GM13977 (cell line): ENCODE data around the gene RIC1.
A peak's percentile ranks its signal among the peaks of the same experiment; 100 is the strongest.
"Not testable (repeated sequence)": the region's sequence is repeated elsewhere in the genome, so short reads cannot be mapped to it uniquely, and the experiment has no call there.

ENCODE experiments used
- DNase-seq: peaks from one replicate; pipeline ENCODE4 v3.0.0; 2012; ENCODE audit warnings: low spot score
- CTCF ChIP-seq: IDR thresholded peaks from 2 replicates; pipeline ENCODE4 v1.5.1; 2012; ENCODE audit warnings: mild to moderate bottlenecking, control low read depth; ENCODE audit not compliant: insufficient read depth; ENCODE audit errors: extremely low read depth, missing control alignments
- in situ Hi-C: fragments of 300-500 bp; cut with MboI; formaldehyde crosslinking; loops from one replicate; pipeline ENCODE4 v1.12.0; 2022; ENCODE audit warnings: low sequenced_read_pairs, low pct_unique_long_range_greater_than_20kb, mixed read lengths, inconsistent platforms; ENCODE audit not compliant: unreplicated experiment

The RIC1 gene

DNA sequence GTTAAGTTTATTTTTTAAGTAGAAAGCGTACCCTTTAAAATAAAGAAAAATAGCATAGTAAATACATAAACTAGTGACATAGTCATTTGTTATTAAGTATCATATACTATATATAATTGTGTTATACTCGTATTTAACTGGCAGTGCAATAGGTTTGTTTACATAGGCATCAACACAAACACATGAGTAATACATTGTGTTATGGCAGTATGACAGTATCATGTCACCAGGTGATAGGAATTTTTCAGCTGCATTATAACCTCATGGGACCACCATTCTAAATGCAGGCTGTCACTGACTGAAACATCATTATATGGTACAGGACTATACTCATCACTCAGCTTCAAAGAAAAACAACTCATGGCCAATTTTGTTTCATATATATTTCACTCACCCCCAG lies 8.4 kb upstream of the RIC1 start:
- DNase-seq = no peak
- TF ChIP-seq CTCF = no peak
- in situ Hi-C loops = no loop called here

DNA sequence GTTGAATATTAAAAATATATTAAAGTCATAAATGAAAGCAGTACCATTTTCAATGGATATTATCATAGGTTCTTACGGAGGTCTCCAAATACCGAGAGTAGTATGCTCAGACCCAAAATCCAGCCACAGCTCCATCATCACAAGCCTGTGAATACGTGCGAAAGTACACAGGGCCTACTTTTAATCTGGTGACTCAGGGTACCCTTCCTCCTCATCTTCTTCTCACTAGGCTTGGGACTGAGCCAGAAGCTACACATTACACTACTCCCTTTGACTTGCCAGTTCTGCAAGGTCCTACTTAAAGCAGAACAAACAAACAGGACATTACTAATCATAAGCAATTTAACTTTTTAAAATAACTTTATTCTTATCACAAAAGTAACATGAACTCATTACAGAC lies 7.6 kb upstream of the RIC1 start:
- TF ChIP-seq CTCF = no peak
- in situ Hi-C loops = no loop called here
- DNase-seq = no peak

GRCh38 chr9:5622016-5622415 lies 6.9 kb upstream of the RIC1 start:
- in situ Hi-C loops = no loop called here
- DNase-seq = no peak
- TF ChIP-seq CTCF = no peak

- in situ Hi-C loops = no loop called here
- peak; percentile 14 for DNase-seq
- TF ChIP-seq CTCF = no peak
These were observed 4.3 kb upstream of the RIC1 start for GRCh38 chr9:5624655-5625054.

- in situ Hi-C loops = no loop called here
- DNase-seq = peak; percentile 80
- TF ChIP-seq CTCF = no peak
These were observed 1.9 kb upstream of the RIC1 start for GRCh38 chr9:5626727-5627634.

GRCh38 chr9:5627686-5628085 lies 1.2 kb upstream of the RIC1 start:
- in situ Hi-C loops, DNase-seq: not testable (repeated sequence)

DNA sequence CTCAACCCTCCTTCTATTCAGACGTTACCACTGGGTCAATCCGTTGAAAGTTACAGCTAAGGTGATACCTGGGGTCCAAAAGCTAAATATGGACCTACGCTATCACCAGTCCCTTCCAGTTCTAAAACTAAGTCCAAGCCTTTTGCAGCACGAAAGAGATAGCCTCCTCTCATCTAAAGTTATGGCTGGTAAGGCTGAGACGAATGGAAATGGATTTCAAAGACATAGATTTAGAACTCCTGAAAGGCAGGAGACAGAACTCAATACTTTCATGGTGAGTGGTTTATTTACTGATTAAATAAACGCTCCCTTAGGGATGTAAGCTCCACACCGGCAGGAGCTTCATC lies 751 bp upstream of the RIC1 start:
- no peak for DNase-seq
- in situ Hi-C loops = no loop called here

More for the DNA sequence above, 751 bp upstream of the RIC1 start:
- TF ChIP-seq CTCF = no peak
